Right ventricle myocardium inferior (tissue), 1 donor: ENCODE data around the gene TGIF1. TPM values are rescaled to one million over a fixed set of nuclear protein-coding genes. Genes with fewer than 3 reads are reported as not detected.
A peak's percentile ranks its signal among the peaks of the same experiment; 100 is the strongest.
"Not testable (repeated sequence)": the region's sequence is repeated elsewhere in the genome, so short reads cannot be mapped to it uniquely, and the experiment has no call there.

Source experiments
- ATAC-seq: fragments of 200-7000 bp; cut with Tn5 transposase; one replicate; pipeline ENCODE4 v1.9.1; 2020; ENCODE audit warnings: mild to moderate bottlenecking, moderate library complexity
- DNase-seq: peaks from one replicate; pipeline ENCODE4 v3.0.0; 2021; ENCODE audit errors: missing footprints
- intact Hi-C: fragments of 100-400 bp; cut with DNase I; formaldehyde crosslinking; loops from one replicate; pipeline ENCODE4 v1.11.0; 2022
- long read RNA-seq: library from polyadenylated mRNA; unstranded; transcript quantifications from one replicate; pipeline ENCODE4 v2.0.0, GENCODE V29; 2021
- total RNA-seq: library from RNA; stranded (reverse); fragmentation: NEBNext Ultra II Directional; extraction: Animal tissue kit (Norgen Biotek cat#: 25700); gene quantifications from one replicate; pipeline ENCODE4 v1.2.1, GENCODE V29; 2021
- donor health status: DM: no; HTN: yes; CAD: no; lungs with severe emphysema.

Gene TGIF1
- total RNA-seq = 8.4 TPM
- long read RNA-seq, partial matches to known transcripts = 0 of 2 reads
- long read RNA-seq, other reads (novel, unspliced or antisense) = 0 of 2 reads

DNA sequence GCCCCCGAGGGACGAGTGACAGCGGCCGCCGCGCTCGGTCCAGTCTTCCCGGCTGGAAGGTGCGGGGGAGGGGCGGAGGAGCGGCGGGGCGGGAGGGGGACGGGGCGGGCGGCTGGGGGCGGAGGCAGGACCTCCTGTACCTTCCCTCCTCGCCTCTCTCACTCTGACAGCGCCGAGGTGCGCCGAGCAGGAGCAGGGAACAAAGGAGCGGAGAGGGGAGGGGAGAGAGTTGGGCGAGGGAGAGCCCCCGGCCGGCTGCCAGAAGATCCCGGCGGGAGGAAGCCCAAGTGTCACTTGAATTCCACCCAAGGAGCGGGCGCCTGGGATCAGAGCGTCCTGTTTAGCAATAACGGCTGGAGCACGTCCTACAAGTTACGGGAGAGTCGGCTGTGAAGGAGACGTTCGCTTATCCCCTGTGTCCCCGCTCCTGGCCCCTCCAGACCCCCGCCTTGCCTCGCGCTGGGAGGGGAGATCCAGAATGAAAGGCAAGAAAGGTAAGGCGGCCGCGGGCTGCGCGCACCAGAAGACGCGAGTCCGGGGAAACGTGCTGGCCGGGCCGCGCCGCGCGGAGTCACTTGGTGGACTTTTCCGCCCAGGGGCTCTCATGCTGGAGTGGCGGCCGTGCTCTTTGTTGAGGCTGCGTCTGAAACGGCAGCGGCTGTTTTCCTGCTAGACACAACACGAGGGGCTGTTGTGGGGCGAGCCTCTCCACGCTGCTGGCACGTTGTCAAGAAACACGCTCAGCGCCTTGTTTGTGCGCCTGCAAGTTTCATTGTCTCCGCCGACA is at the start of gene TGIF1:
TSS of gene TGIF1 (plus strand) at position 161 of the 787 bp plus-strand sequence. CDS start at position 479, 318 bp downstream.
- ATAC-seq = peak; percentile 49
- DNase-seq = peak; percentile 90
- intact Hi-C loops = loop anchor here (1.0 to 5.0 kb wide), 3 partner anchors 169 to 217 kb away; partner anchors contain the start of gene MYL12A

DNA sequence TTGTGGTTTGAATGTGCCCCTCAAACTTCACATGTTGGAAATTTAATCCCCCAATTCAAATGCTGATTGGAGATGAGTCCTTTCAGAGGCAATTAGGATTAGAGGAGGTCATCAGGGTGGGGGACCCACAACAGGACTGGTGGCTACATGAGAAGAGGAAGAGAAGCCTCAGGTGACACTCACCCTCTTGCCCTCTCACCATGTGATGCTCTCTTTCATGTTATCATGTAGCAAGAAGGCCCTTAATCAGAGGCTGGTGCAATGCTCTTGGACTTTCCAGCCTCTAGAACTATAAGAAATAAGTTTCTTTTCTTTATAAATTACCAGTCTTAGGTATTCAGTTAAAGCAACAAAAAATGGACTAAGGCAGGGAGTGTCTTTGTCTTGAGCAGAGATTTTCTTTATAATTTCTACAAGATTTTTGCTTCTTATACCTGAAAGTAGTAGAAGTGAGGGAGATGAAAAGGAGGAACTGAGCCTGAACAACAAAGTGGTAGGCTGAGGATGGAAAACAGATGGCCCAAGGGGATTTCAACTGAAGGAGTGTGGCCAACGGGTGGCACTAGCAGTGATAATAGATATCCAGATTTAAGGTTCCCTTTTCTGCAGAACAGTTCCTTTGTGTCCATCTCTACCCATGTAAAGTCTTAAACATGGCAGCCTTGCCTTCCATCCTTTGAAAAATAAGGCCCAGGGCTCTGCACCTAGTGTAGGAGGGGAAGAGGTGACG is 49.2 kb upstream of the TGIF1 start:
- ATAC-seq = no peak
- DNase-seq = no peak
- intact Hi-C loops = no loop called here

DNA sequence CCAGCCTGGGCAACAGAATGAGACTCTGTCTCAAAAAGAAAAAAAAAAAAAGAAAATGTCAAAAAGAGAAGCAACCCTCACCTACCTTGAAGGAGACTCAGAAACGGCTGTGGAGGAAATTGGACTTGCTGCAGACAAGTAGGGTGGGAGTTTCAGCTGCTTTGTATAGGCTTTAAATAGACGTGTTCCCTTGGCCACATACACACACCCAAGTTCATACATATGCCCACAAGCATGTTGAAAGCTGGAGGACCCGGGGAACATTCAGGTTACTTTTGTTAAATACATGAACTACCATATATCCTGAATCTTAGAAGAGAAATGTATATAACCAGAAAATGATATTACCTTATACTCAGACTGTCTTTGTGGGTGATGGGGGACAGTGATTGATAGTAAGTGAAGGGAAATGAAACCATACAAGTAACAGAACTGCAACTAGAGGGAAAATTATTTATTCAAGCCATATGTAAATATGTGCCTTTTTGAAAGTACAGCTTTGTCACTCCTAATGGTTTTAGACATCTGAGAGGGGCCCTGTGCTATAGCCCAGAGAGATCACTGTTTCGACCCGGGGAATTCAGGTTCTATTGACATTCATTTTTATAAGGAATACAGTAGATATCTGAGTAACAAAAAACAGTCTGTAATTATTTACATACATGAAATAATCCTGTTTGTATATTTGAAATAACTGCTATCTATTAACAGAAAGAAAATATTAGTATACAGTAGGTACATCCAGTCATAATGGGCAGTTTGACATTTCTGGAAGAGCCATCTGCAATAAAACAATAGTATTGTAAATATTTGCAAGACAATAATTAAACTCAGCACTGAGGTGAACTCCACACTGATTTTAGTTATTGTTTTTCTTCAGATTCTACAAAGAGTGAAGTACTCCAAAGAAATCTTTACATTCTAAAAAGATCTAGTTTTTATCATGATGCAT is 48.0 kb upstream of the TGIF1 start:
- intact Hi-C loops = no loop called here
- DNase-seq (no peak), ATAC-seq (no peak)

DNA sequence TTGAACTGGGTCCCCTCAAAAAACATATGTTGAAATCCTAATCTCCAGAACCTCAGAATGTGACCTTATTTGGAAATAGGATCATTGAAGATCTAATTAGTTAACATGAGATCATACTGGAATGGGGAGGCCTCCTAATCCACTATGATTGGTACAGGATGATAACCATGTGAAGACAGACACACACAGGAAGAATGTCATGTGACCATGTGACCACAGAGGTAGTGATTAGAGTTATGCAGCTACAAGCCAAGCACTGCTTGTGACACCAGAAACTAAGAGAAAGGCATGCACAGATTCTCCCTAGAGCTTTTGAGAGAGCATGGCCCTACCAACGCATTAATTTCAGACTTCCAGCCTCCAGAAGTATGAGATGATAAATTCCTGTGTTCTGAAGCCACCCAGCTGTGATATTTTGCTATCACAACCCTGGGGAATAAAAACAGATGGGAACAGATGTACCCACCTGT is 47.0 kb upstream of the TGIF1 start:
- intact Hi-C loops = no loop called here
- ATAC-seq = no peak
- no peak for DNase-seq

DNA sequence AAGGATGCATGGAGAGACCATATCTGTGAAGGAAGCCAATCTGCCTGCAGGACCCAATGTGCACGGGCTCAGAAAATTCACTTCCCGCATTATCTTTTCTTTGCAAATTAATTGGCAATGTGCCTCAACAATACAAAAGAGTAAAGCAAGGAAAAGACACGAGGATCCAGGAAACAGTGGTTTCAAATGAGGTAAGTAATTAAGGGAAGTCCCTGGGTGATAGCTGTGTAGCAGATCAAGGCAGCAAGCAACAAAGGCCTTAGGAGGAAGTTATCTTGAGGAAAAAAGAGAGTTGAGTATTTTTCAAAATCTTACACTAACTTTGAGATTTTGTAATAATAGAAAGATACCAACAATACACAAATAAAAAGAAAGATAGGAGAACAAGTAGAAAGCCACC is 44.3 kb upstream of the TGIF1 start:
- DNase-seq = no peak
- intact Hi-C loops = no loop called here
- ATAC-seq = no peak

DNA sequence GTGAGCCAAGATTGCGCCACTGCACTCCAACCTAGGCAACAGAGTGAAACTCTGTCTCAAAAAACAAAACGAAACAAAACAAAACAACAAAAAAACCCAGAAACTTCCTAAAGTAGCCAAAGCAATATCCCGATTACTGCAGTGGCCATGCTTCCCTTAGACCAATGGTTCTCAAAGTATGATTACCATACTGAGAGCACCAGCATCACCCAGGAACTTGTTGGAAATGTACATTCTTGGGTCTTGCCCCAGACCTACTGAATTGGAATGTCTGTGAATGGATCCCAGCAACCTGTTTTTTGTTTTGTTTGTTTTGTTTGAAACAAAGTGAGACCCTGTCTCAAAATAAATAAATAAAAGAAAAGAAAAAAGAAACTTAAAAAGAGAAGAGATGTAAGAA is 41.9 kb upstream of the TGIF1 start:
- DNase-seq (no peak), ATAC-seq (no peak)
- intact Hi-C loops = no loop called here

DNA sequence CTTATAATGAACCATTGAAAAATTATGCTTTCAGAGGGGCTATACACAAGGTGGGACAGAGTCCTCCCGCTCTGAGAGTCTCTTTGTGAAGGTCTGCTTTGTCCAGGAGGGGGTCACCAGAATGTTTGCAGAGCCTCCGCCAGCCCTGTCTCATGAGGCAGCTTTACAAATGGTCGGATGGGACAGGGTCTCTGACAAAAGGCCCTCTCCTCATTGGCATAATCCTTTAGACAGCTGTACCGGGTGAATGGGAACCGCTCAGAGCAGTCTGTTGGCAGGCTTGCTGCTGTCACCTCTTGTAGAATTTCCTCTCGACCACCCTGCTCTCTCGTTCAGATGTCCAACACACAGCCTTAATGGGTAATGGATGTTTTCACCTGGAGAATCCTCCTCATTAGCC is 40.2 kb upstream of the TGIF1 start:
- no peak for DNase-seq
- ATAC-seq = no peak
- intact Hi-C loops = no loop called here

DNA sequence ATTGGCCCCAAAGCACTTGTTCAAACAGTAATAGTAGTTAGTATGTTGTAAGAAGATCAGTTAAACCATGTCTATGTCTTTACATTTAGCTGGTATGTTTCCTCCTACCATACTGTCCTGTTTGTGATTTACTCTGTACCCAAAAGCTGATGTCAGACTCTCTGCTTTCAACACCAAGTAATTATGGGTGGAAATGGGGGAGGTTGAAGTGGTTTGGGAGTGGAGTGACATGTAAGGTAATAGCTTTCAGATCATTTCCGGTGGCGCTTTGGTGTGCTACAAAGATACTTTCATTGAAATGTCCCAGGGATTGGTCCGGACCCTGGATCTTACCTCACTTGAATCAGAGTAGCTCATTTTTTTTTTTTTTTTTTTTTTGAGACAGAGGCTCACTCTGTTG is 39.7 kb upstream of the TGIF1 start:
- intact Hi-C loops = no loop called here
- ATAC-seq = no peak
- no peak for DNase-seq

DNA sequence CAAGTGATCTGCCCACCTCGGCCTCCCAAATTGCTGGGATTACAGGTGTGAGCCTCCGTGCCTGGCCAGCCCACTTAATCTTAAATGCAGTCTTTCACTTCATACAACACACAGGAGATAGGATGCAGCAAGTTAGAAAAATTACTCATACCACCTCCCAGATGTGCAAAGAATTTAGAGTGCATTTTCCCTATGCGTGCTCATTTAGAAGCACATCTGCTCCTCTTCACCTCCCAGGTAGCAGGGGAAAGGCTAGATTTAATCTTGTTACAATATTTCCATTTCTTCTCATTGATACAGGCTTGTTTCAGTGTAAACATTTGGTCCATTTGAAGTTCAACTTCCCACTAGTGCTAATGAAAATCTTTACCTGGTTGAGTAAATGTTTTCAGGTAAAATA is 39.1 kb upstream of the TGIF1 start:
- ATAC-seq, intact Hi-C loops, DNase-seq: not testable (repeated sequence)

DNA sequence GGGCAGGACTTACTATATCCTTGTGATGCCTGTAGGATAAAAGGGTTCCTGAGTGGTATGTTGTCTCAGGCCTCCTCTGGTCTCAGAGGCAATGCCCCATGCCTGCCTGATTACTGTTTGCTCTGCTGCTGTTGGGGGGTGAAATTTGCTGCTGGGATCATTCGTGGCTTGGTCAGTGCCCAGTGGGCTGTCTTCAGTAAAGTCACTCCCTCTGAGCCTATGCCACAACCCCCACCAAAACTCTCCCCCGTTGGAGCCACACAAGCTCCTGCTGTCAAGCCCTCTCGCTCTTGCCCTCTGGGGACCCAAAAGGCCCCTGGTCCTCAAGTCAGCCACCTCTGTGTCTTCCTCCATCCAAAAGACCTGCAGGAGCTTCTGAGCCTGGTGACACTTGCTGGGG is 38.6 kb upstream of the TGIF1 start:
- no peak for ATAC-seq
- DNase-seq = no peak
- intact Hi-C loops = no loop called here

DNA sequence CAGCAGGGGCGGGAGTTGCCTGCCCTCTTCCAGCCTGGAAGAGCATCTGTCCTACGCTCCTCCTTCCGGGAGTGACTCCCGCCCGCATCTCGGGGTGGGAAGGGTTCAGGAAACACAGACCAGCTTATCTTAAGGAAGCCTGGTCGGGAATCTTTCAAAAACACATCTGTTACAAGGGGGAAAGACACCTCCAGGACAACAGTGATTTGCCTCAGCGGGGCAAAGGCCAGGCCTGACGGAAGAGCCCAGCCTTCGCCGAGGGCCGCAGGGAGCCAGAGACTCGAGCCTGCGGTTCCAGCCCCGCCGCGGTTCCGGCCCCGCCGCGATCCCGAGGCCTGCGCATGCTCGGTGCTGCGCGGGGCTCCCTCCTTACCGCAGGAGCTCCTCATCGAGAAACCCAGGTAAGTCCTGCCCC is 38.1 kb upstream of the TGIF1 start:
- ATAC-seq (peak; percentile 83), DNase-seq (no peak)
- intact Hi-C loops = no loop called here

DNA sequence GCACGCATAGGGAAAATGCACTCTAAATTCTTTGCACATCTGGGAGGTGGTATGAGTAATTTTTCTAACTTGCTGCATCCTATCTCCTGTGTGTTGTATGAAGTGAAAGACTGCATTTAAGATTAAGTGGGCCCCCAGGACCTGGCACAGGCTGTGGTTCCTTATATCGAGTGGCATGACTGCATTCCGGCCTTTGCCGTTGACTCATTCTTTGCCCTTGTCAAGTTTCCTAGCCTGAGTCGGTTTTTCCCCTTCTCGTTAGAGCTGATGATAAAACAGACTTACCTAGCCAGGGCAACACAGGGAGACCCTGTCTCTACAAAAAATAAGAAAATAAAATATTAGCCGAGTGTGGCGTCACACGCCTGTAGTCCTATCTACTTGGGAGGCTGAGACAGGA is 37.4 kb upstream of the TGIF1 start:
- intact Hi-C loops, DNase-seq, ATAC-seq: not testable (repeated sequence)

DNA sequence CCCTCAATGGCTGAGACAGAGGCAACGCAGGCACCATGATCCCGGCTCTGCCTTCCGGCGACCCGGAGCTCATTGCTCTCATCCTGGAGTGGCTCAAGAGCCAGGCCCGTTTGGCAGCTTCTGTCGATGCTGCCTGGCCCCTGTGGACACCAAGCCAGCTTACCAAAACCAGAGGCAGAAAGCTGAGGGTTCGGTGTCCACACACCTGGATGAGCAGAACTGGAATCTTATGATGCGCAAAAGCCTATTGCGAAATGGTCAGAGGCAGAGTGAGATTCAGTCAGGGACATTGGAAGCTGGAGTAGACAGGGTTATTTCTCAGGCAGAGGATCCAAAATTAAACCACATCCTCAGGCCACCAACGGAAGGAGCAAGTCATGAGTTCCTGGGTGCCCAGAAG is 34.9 kb upstream of the TGIF1 start:
- ATAC-seq = no peak
- DNase-seq = no peak
- intact Hi-C loops = no loop called here

DNA sequence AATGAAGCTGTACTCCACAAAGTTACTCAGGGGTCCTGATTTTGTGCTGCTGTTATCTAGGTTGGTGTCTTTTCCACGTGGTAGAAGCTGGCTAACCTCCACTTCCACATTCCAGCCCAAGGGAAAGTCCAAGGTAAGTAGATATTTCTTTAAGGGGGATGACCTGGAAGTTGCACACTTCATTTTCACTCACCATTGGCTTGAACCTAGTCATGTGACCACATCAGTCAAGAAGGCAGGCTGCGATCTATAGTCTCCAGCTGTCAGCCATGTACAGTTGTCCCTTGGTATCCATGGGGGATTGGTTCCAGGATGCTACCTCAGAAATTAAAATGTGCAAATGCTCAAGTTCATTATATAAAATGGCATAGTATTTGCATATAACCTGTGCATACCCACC is 31.9 kb upstream of the TGIF1 start:
- no peak for DNase-seq
- no peak for ATAC-seq
- intact Hi-C loops = no loop called here

DNA sequence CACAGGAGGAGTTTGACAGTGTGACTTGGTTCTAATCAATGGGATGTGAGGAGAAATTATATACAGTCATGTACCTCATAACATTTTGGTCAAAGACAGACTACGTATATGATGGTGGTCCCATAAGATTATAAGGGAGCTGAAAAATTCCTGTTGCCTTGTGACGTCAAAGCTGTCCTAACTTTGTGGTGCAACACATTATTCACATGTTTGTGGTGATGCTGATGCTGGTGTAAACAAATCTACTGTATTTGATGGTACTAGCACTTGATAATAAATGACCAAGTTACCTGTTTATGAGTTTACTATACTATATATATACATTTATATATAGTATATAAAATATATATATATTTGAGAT is 29.1 kb upstream of the TGIF1 start:
- intact Hi-C loops = loop anchor here (10.0 kb wide), 1 partner anchor 76 kb away; no protein-coding TSS in a partner anchor
- DNase-seq (no peak), ATAC-seq (no peak)

DNA sequence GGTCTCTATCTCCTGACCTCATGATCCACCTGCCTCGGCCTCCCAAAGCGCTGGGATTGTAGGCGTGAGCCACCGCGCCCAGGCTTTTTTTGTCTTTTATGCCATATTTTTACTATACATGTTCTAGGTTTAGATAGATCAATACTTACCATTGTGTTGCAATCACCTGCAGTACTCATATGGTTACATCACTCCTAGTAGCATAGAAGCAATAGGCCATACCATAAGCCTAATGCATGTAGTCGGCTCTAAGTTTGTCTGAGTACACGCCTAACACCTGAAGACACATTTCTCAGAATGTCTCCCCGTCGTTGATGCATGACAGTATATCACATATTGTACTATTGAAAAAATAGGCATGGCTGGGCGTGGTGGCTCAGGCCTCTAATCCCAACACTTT is 27.1 kb upstream of the TGIF1 start:
- intact Hi-C loops = loop anchor here (10.0 kb wide), 1 partner anchor 78 kb away; no protein-coding TSS in a partner anchor
- no peak for DNase-seq
- ATAC-seq = no peak

DNA sequence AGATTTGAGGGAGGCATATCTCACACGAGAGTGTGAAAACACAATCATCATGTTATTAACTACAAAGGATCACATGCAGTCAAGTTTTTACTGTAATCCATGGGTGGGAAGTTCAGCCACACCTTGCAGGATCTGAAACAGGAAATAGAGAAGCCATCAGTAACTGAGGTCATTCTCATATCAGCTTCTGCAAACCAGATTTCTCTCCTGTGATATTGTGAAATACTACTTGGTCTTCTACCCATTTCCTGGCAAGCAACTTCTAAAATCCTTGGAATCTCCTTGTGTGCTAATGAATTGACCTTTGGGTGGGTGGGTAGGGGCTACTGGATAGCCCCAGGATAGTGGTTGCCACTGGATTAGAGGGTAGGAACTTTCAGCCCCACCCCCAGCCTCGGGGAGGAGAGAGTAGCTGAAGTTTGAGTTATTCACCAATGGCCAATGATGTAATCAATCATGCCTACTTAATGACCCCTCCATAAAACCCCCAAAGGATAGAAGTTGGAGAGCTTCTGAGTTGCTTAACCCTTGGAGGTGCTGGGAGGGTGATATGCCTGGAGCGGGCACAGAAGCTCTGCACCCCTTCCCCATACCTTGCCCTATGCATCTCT is 25.6 kb upstream of the TGIF1 start:
- DNase-seq (no peak), ATAC-seq (no peak)
- intact Hi-C loops = loop anchor here (10.0 kb wide), 1 partner anchor 80 kb away; no protein-coding TSS in a partner anchor

DNA sequence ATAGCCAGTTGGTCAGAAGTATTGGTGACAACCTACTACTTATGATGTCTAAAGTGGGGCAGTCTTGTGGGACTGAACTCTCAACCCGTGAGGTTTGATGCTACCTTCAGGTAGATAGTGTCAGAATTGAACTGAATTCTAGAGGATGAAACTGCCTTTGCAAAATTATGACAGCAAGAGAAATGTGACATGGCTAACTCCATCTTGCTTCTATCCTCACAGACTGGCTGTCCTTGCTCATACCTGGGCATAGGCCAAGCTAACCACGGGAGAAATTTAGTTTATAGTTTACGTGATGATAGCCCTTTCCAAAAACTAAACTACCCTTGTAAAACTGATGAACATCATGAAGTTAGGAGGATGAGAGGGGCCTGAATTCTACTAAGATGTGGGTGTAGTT is 24.9 kb upstream of the TGIF1 start:
- ATAC-seq (no peak), DNase-seq (no peak)
- intact Hi-C loops = loop anchor here (10.0 kb wide), 1 partner anchor 80 kb away; no protein-coding TSS in a partner anchor
